ENCODE results near the gene MAP3K7CL.

- no peak for TF ChIP-seq CTCF (IDR thresholded peaks at IDR 0.05; ENCODE audit: insufficient read depth, low read depth, low read length)
- TF ChIP-seq EZH2 (IDR thresholded peaks at IDR 0.05; ENCODE audit: insufficient read depth, low read length), result no peak
These were observed 35.9 kb downstream of the MAP3K7CL start for GRCh38 chr21:29166323-29166722.
